Loucy (cell line): ENCODE data around the gene RNF223.

Experiments used
- H2AFZ ChIP-seq: fragments of 200-600 bp; sonication (generic); 2 replicates; pipeline ENCODE4 v1.6.0; 2016; ENCODE audit warnings: antibody characterized with exemption, mild to moderate bottlenecking, low read length, moderate library complexity
- H3F3A ChIP-seq: fragments of 200-600 bp; 2 replicates; pipeline ENCODE4 v1.6.0; 2016; ENCODE audit warnings: antibody characterized with exemption, low read depth, mild to moderate bottlenecking
- H3K27me3 ChIP-seq: fragments of 200-600 bp; sonication (generic); 2 replicates; pipeline ENCODE4 v1.6.1; 2014; ENCODE audit warnings: low read length, mild to moderate bottlenecking; ENCODE audit not compliant: insufficient read depth, poor library complexity, severe bottlenecking
- H3K36me3 ChIP-seq: fragments of 200-600 bp; sonication (generic); 2 replicates; pipeline ENCODE4 v1.6.1; 2016; ENCODE audit warnings: low read length; ENCODE audit not compliant: insufficient read depth
- H3K4me1 ChIP-seq: fragments of 200-600 bp; sonication (generic); 2 replicates; pipeline ENCODE4 v1.5.1; 2014; ENCODE audit warnings: low read length, mild to moderate bottlenecking; ENCODE audit not compliant: insufficient read depth, poor library complexity, severe bottlenecking
- H3K4me2 ChIP-seq: fragments of 200-600 bp; sonication (generic); 2 replicates; pipeline ENCODE4 v1.6.0; 2014; ENCODE audit warnings: antibody characterized with exemption, low read length, low read depth, mild to moderate bottlenecking; ENCODE audit not compliant: poor library complexity, severe bottlenecking
- H3K4me3 ChIP-seq: fragments of 200-600 bp; sonication (generic); 2 replicates; pipeline ENCODE4 v1.5.1; 2014; ENCODE audit warnings: low read length, mild to moderate bottlenecking, mixed read lengths; ENCODE audit not compliant: poor library complexity, severe bottlenecking
- H3K79me2 ChIP-seq: fragments of 200-600 bp; sonication (generic); 2 replicates; pipeline ENCODE4 v1.6.1; 2014; ENCODE audit warnings: low read length; ENCODE audit not compliant: insufficient read depth
- H3K9ac ChIP-seq: fragments of 200-600 bp; sonication (generic); 2 replicates; pipeline ENCODE4 v1.6.0; 2014; ENCODE audit warnings: mild to moderate bottlenecking, low read depth, low read length, moderate library complexity; ENCODE audit not compliant: poor library complexity, severe bottlenecking
- H3K9me2 ChIP-seq: fragments of 200-600 bp; sonication (generic); replicated peaks from 2 replicates; pipeline ENCODE4 v1.6.1; 2016; ENCODE audit warnings: low read depth, low read length, mixed read lengths
- H3K9me3 ChIP-seq: fragments of 200-600 bp; sonication (generic); 2 replicates; pipeline ENCODE4 v1.6.1; 2014; ENCODE audit warnings: mild to moderate bottlenecking, antibody characterized with exemption, low read length, low read depth; ENCODE audit not compliant: insufficient read depth
- H4K20me1 ChIP-seq: fragments of 200-600 bp; sonication (generic); 2 replicates; pipeline ENCODE4 v1.6.0; 2014; ENCODE audit warnings: antibody characterized with exemption, low read length, mild to moderate bottlenecking; ENCODE audit not compliant: insufficient read depth, poor library complexity, severe bottlenecking
- EZH2phosphoT487 ChIP-seq: fragments of 200-600 bp; IDR thresholded peaks from 2 replicates; pipeline ENCODE4 v1.6.1; 2018; ENCODE audit warnings: antibody characterized with exemption, mild to moderate bottlenecking, moderate library complexity, borderline replicate concordance
- TF ChIP-seq, protein P1 (sequence below): fragments of 200-600 bp; sonication (generic); conservative IDR thresholded peaks from 2 replicates; pipeline ENCODE4 v1.5.1; 2014; ENCODE audit warnings: mild to moderate bottlenecking, antibody characterized with exemption, low read length

RNF223 gene

DNA sequence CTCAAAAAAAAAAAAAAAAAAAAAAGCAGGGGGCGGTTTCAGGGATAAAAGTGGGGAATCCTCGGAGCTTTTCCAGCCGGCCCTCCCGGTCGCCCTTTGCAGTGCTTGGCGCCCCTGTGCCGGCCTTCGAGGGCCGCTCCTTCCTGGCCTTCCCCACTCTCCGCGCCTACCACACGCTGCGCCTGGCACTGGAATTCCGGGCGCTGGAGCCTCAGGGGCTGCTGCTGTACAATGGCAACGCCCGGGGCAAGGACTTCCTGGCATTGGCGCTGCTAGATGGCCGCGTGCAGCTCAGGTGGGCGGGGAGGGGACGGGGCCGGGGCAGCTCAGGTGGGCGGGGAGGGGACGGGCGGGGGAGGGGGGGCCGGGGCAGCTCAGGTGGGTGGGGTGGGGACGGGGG, 25.3 kb downstream of the RNF223 start:
- H3F3A ChIP-seq = no peaks in the 10 kb centered on the region
- no peak overlapping the region for H3K4me3 ChIP-seq
- TF ChIP-seq, protein P1, sequence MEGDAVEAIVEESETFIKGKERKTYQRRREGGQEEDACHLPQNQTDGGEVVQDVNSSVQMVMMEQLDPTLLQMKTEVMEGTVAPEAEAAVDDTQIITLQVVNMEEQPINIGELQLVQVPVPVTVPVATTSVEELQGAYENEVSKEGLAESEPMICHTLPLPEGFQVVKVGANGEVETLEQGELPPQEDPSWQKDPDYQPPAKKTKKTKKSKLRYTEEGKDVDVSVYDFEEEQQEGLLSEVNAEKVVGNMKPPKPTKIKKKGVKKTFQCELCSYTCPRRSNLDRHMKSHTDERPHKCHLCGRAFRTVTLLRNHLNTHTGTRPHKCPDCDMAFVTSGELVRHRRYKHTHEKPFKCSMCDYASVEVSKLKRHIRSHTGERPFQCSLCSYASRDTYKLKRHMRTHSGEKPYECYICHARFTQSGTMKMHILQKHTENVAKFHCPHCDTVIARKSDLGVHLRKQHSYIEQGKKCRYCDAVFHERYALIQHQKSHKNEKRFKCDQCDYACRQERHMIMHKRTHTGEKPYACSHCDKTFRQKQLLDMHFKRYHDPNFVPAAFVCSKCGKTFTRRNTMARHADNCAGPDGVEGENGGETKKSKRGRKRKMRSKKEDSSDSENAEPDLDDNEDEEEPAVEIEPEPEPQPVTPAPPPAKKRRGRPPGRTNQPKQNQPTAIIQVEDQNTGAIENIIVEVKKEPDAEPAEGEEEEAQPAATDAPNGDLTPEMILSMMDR = no peak
- TF ChIP-seq EZH2phosphoT487 = no peak
- H3K79me2 ChIP-seq = no peaks in the 10 kb centered on the region
- H3K9me3 ChIP-seq = no peaks in the 10 kb centered on the region
- no peaks in the 10 kb centered on the region for H3K9me2 ChIP-seq
- H3K4me1 ChIP-seq = no peaks in the 10 kb centered on the region
- H4K20me1 ChIP-seq = no peaks in the 10 kb centered on the region
- no peak overlapping the region for H3K4me2 ChIP-seq
- no peaks in the 10 kb centered on the region for H3K27me3 ChIP-seq
- no peaks in the 10 kb centered on the region for H3K36me3 ChIP-seq
- no peak overlapping the region for H3K9ac ChIP-seq
- H2AFZ ChIP-seq = no peak overlapping the region

DNA sequence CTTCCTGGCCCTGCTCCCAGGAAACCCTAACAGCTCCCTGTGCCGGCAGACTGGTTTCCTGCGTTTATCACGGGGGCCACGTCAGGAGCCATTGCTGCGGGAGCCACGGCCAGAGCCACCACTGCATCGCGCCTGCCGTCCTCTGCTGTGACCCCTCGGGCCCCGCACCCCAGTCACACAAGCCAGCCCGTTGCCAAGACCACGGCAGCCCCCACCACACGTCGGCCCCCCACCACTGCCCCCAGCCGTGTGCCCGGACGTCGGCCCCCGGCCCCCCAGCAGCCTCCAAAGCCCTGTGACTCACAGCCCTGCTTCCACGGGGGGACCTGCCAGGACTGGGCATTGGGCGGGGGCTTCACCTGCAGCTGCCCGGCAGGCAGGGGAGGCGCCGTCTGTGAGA, 26.1 kb downstream of the RNF223 start:
- H3F3A ChIP-seq = no peaks in the 10 kb centered on the region
- H3K27me3 ChIP-seq = no peaks in the 10 kb centered on the region
- H2AFZ ChIP-seq = no peak overlapping the region
- no peak overlapping the region for H3K4me3 ChIP-seq
- no peaks in the 10 kb centered on the region for H3K79me2 ChIP-seq
- no peaks in the 10 kb centered on the region for H3K36me3 ChIP-seq
- H3K4me2 ChIP-seq = no peak overlapping the region
- H3K9me3 ChIP-seq = no peaks in the 10 kb centered on the region
- H3K4me1 ChIP-seq = no peaks in the 10 kb centered on the region
- H3K9me2 ChIP-seq = no peaks in the 10 kb centered on the region
- TF ChIP-seq EZH2phosphoT487 = no peak
- TF ChIP-seq, protein P1 = no peak
- no peaks in the 10 kb centered on the region for H4K20me1 ChIP-seq
- no peak overlapping the region for H3K9ac ChIP-seq

DNA sequence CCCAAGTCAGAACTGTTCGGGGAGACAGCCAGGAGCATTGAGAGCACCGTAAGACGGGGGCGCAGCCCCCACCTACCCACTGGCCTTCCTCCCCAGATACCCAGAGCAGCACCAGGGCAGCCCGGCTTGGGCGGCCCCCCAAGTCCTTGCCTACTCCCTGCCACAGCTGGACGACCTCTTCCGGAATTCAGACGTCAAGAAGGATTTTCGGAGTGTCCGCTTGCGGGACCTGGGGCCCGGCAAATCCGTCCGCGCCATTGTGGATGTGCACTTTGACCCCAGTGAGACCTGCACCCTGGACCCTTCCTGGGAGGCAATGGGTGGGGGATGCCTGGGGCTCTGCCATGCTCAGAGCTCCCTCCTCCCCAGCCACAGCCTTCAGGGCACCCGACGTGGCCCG, 26.7 kb downstream of the RNF223 start:
- H2AFZ ChIP-seq = no peak overlapping the region
- no peaks in the 10 kb centered on the region for H4K20me1 ChIP-seq
- H3F3A ChIP-seq = no peaks in the 10 kb centered on the region
- H3K4me2 ChIP-seq = no peak overlapping the region
- no peaks in the 10 kb centered on the region for H3K4me1 ChIP-seq
- H3K9ac ChIP-seq = no peak overlapping the region
- H3K4me3 ChIP-seq = no peak overlapping the region
- H3K36me3 ChIP-seq = no peaks in the 10 kb centered on the region
- H3K9me3 ChIP-seq = no peaks in the 10 kb centered on the region
- TF ChIP-seq, protein P1 = no peak
- no peaks in the 10 kb centered on the region for H3K79me2 ChIP-seq
- H3K27me3 ChIP-seq = no peaks in the 10 kb centered on the region
- H3K9me2 ChIP-seq = no peaks in the 10 kb centered on the region
